Upper lobe of left lung (tissue), 6 donors: Measurements from ENCODE around the gene PPTC7. TPM values are rescaled to one million over a fixed set of nuclear protein-coding genes. Genes with fewer than 3 reads are reported as not detected.
A peak's percentile ranks its signal among the peaks of the same experiment; 100 is the strongest.

Source experiments
- ATAC-seq, 2 donors: fragments of 200-7000 bp; cut with Tn5 transposase; one replicate each; pipeline ENCODE4 v1.9.1; 2022; ENCODE audit warnings: mild to moderate bottlenecking in 2 of 2, moderate library complexity in 2 of 2; ENCODE audit not compliant: low FRiP score in 2 of 2
- DNase-seq, 2 donors: peaks; one replicate each; pipeline ENCODE4 v3.0.0-alpha.2; 2019 to 2020
- H3K27ac ChIP-seq, 4 donors: fragments of 200-600 bp; sonication (generic); one replicate each; pipeline ENCODE4 v1.5.1; 2016 to 2019
- H3K27me3 ChIP-seq, 4 donors: fragments of 200-600 bp; sonication (generic); one replicate each; pipeline ENCODE4 v1.5.1; 2017 to 2019
- H3K36me3 ChIP-seq, 4 donors: fragments of 200-600 bp; sonication (generic); one replicate each; pipeline ENCODE4 v1.5.1; 2016 to 2019
- H3K4me1 ChIP-seq, 4 donors: fragments of 200-600 bp; sonication (generic); one replicate each; pipeline ENCODE4 v1.5.1; 2018 to 2019
- H3K4me3 ChIP-seq, 4 donors: fragments of 200-600 bp; sonication (generic); one replicate each; pipeline ENCODE4 v1.5.1; 2017 to 2019; ENCODE audit warnings: mild to moderate bottlenecking in 2 of 4, moderate library complexity in 1 of 4
- H3K9me3 ChIP-seq, 4 donors: fragments of 200-600 bp; sonication (generic); one replicate each; pipeline ENCODE4 v1.5.1; 2018 to 2019
- EP300 ChIP-seq, 4 donors: sonication (generic); formaldehyde crosslinking; IDR thresholded peaks; one replicate each; pipeline ENCODE4 v1.5.1; 2017; ENCODE audit warnings: antibody characterized with exemption in 4 of 4, control low read depth in 2 of 4
- POLR2A ChIP-seq, 4 donors: fragments of 450-650 bp; IDR thresholded peaks; one replicate each; pipeline ENCODE4 v1.5.1; 2016 to 2017; ENCODE audit warnings: antibody characterized with exemption in 4 of 4, mild to moderate bottlenecking in 2 of 4
- POLR2AphosphoS5 ChIP-seq, 2 donors: sonication (generic); formaldehyde crosslinking; IDR thresholded peaks; one replicate each; pipeline ENCODE4 v1.5.1; 2017; ENCODE audit warnings: antibody characterized with exemption in 2 of 2
- WGBS, 2 donors: methylation state at CpG; one replicate each; pipeline ENCODE4 v1.1.5; 2017 to 2018; 5-methylcytosine and 5-hydroxymethylcytosine counted together
- total RNA-seq, 6 donors: library from RNA; depleted of rRNA in 4 of 6; stranded (reverse); fragments of >200 nt in 4 of 6; gene quantifications; one replicate each; pipeline versions ENCODE4 v1.1.0 to v1.2.1, GENCODE V29; 2016 to 2021
- TF ChIP-seq, protein P1 (sequence below), 6 experiments: fragments of 450-650 bp in 4 of 6; fragments of 200-600 bp in 2 of 6; sonication (generic) in 2 of 6; IDR thresholded peaks; one replicate each; pipeline ENCODE4 v1.5.1; 2016 to 2019; ENCODE audit warnings: antibody characterized with exemption in 6 of 6
- donor health status: DM: no; HTN: no; CAD: no; lungs with moderate emphysema.
- donor health status: DM: no; HTN: yes; CAD: no; lungs with severe emphysema.

Gene PPTC7
- total RNA-seq, 6 donors from 2014 or later: 22.0 to 40.8 (median 25.2) TPM

DNA sequence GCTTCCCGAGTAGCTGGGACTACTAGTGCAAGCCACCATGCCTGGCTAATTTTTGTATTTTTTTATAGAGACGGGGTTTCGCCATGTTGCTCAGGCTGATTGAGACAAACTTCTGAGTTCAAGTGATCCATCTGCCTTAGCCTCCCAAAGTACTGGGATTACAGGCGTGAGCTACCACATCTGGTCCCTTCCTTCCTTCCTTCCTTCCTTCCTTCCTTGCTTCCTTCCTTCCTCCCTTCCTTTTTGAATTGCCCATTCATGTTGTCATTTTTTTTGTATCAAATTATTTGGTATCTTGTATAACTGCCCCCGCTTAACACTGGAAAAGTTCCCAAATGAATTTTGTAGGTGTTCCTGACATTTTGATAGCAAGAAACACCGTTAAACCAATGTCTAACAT lies 69.3 kb downstream of the PPTC7 start:
- Histone ChIP-seq H3K36me3 (no peaks in the 10 kb centered on the region), H3K9me3 (no peaks in the 10 kb centered on the region), H3K4me1 (peaks cover 0 to 4% (median 2%) of the 10 kb centered on the region in 4 donors), H3K4me3 (no peak overlapping the region), H3K27me3 (no peaks in the 10 kb centered on the region), H3K27ac (no peak overlapping the region)
- WGBS, 2 donors: 71 to 72% methylated on average over 6 of the region's 6 CpGs
- no peak for TF ChIP-seq POLR2AphosphoS5 (IDR thresholded peaks at IDR 0.05)
- ATAC-seq (no peak), DNase-seq (no peak)

DNA sequence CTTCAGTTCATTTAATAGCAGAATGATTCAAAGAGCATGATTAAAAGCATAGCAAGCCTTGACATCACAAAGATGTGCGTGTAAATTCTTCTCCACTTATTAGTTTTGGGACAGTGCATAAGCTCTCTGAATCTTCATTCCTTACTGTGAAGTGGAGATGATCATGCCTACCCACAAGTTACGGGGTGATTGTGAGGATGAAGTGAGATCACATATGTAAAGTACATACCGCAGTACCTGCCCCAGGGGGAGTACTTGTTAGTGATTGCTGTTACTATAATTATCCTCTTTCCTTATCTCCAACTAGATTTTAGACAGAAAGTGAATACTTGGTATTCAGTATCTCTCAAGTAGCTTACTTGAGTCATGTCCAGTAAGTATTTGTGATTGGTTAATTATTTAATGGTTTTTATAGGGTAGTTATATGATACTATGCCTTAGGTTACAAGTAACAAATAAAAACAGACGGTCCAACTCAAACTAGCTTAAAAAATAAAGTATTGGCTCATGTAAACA lies 75.0 kb downstream of the PPTC7 start:
- Histone ChIP-seq H3K4me1 (peaks cover 0 to 4% (median 2%) of the 10 kb centered on the region in 4 donors), H3K4me3 (no peak overlapping the region), H3K36me3 (no peaks in the 10 kb centered on the region), H3K27me3 (no peaks in the 10 kb centered on the region), H3K9me3 (no peaks in the 10 kb centered on the region), H3K27ac (no peak overlapping the region)
- 83 to 89% methylated on average over 4 of the region's 4 CpGs for WGBS, 2 donors
- ATAC-seq (no peak), DNase-seq (no peak)
- TF ChIP-seq POLR2AphosphoS5 (IDR thresholded peaks at IDR 0.05): no peak
- TF ChIP-seq EP300 (IDR thresholded peaks at IDR 0.05): no peak
- TF ChIP-seq, protein P1, sequence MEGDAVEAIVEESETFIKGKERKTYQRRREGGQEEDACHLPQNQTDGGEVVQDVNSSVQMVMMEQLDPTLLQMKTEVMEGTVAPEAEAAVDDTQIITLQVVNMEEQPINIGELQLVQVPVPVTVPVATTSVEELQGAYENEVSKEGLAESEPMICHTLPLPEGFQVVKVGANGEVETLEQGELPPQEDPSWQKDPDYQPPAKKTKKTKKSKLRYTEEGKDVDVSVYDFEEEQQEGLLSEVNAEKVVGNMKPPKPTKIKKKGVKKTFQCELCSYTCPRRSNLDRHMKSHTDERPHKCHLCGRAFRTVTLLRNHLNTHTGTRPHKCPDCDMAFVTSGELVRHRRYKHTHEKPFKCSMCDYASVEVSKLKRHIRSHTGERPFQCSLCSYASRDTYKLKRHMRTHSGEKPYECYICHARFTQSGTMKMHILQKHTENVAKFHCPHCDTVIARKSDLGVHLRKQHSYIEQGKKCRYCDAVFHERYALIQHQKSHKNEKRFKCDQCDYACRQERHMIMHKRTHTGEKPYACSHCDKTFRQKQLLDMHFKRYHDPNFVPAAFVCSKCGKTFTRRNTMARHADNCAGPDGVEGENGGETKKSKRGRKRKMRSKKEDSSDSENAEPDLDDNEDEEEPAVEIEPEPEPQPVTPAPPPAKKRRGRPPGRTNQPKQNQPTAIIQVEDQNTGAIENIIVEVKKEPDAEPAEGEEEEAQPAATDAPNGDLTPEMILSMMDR (IDR thresholded peaks at IDR 0.05): no peak
- TF ChIP-seq POLR2A (IDR thresholded peaks at IDR 0.05): no peak

DNA sequence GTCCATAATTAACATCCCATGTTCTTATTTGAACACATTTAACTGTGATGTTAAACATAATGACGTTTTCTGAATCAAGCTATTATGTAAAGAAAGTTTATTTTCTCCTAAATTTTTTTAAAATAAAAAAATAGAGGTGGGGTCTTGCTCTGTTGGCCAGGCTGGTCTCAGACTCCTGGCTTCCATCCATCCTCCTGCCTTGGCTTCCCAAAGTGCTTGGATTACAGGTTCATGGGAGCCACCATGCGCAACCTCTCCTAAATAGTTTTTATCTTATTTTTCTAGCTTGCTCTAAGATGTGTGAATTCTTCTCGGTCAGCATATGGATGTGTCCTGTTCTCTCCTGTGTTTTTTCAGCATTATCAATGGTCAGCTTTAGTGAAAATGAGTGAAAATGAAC lies 77.8 kb downstream of the PPTC7 start:
- 84% methylated on average over 3 of the region's 3 CpGs for WGBS, 2 donors
- Histone ChIP-seq H3K4me1 (peaks cover 9 to 13% (median 12%) of the 10 kb centered on the region in 4 donors), H3K27ac (no peak overlapping the region), H3K9me3 (no peaks in the 10 kb centered on the region), H3K4me3 (no peak overlapping the region), H3K36me3 (no peaks in the 10 kb centered on the region), H3K27me3 (no peaks in the 10 kb centered on the region)
- no peak for DNase-seq
- TF ChIP-seq POLR2A (IDR thresholded peaks at IDR 0.05) (no peak), POLR2AphosphoS5 (IDR thresholded peaks at IDR 0.05) (no peak), EP300 (IDR thresholded peaks at IDR 0.05) (no peak)
- TF ChIP-seq, protein P1 (IDR thresholded peaks at IDR 0.05): no peak
- ATAC-seq: no peak

GRCh38 chr12:110503432-110503831 lies 79.7 kb downstream of the PPTC7 start:
- H3K9me3 ChIP-seq: no peaks in the 10 kb centered on the region
- DNase-seq (no peak), ATAC-seq (no peak)
- peaks cover 0 to 1% (median 0%) of the 10 kb centered on the region in 4 donors for H3K36me3 ChIP-seq
- no peak overlapping the region for H3K4me3 ChIP-seq
- peaks cover 27 to 32% (median 30%) of the 10 kb centered on the region in 4 donors for H3K4me1 ChIP-seq
- no peak for TF ChIP-seq EP300 (IDR thresholded peaks at IDR 0.05)
- TF ChIP-seq, protein P1 (IDR thresholded peaks at IDR 0.05): no peak
- no peak for TF ChIP-seq POLR2AphosphoS5 (IDR thresholded peaks at IDR 0.05)
- TF ChIP-seq POLR2A (IDR thresholded peaks at IDR 0.05): no peak
- no peaks in the 10 kb centered on the region for H3K27me3 ChIP-seq
- 78 to 91% methylated on average over 1 of the region's 1 CpG for WGBS, 2 donors
- no peak overlapping the region for H3K27ac ChIP-seq

DNA sequence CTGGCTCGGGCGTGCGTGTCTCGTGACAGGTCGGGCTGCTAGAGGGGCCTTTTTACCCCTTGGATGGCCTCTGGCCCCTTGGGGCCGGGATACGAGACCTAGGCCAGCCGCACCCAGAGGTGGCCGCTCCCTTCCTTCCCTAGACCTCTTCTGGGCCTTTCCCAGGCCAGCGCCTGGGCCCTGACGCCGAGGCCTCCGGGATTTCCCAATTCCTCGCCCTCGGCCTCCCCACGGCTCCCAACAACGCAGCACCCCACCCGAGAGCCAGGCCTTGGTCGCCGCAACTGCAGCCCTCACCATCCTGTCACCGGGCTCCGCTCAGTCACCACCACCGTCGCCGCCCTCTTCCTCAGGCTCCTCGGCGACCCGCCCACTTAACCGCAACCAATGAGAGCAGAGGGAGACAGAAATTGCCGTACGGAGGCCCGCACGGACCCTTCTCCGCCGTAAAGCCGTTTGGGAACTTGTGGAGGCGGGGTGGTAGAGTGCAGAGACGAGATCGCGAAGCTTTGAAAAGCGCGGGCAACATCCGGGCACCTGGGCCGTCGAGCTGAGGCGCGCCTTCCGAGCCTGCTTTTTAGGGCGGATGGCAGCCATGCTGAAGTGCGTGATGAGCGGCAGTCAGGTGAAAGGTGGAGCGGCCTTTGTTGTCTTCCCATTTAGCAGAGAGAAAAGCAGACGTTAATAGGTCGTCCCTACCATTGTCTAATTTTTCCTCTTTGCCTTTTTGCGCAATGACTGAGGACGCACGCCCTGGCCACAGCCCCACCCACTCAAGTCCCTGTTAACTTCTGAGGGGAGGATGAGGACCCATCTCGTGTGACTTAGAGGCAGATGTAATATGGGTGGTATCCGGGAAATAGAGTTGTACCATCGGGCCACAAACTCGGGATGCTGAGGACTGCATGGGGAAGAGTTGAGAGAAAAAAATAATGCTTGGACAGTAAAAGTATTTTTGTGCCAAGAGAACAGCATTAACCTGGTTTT lies 81.1 kb downstream of the PPTC7 start, which contains the start of the genes RAD9B and VPS29:
TSS of gene RAD9B (plus strand) at position 580 of the 987 bp plus-strand sequence. CDS start at position 587, 7 bp downstream.
TSS of gene VPS29 (minus strand) at position 360 of the 987 bp plus-strand sequence. CDS start at position 300, 60 bp downstream.
- Histone ChIP-seq H3K9me3 (no peaks in the 10 kb centered on the region), H3K4me3 (peak within 1 kb of the TSS; percentile 92 to 98 (median 96)), H3K4me1 (peaks cover 29 to 39% (median 33%) of the 10 kb centered on the region in 4 donors), H3K27me3 (no peaks in the 10 kb centered on the region), H3K27ac (peak within 1 kb of the TSS; percentile 92 to 98 (median 97)), H3K36me3 (peaks cover 0 to 5% (median 2%) of the 10 kb centered on the region in 4 donors)
- 7 to 13% methylated on average over 29 to 59 of the region's 61 CpGs for WGBS, 2 donors
- TF ChIP-seq POLR2A (IDR thresholded peaks at IDR 0.05) (peak; percentile 73 to 98 (median 89)), POLR2AphosphoS5 (IDR thresholded peaks at IDR 0.05) (peak; percentile 98 to 99), EP300 (IDR thresholded peaks at IDR 0.05) (peak in 1 of 4 donors; percentile 78)
- TF ChIP-seq, protein P1 (IDR thresholded peaks at IDR 0.05): peak in 2 of 6 experiments; percentile 25 to 32
- ATAC-seq (peak; percentile 99), DNase-seq (peak; percentile 96 to 98)
